ENCODE data around the gene TNRC6A. TPM values are rescaled to one million over a fixed set of nuclear protein-coding genes. Genes with fewer than 3 reads are reported as not detected.
A peak's percentile ranks its signal among the peaks of the same experiment; 100 is the strongest.

The TNRC6A gene
- total and polyA plus RNA-seq, 2 of the 13 experiments (the other 11 are each of a cell fraction or from before 2014, with no cell fraction given) = 30.9 to 43.6 TPM

DNA sequence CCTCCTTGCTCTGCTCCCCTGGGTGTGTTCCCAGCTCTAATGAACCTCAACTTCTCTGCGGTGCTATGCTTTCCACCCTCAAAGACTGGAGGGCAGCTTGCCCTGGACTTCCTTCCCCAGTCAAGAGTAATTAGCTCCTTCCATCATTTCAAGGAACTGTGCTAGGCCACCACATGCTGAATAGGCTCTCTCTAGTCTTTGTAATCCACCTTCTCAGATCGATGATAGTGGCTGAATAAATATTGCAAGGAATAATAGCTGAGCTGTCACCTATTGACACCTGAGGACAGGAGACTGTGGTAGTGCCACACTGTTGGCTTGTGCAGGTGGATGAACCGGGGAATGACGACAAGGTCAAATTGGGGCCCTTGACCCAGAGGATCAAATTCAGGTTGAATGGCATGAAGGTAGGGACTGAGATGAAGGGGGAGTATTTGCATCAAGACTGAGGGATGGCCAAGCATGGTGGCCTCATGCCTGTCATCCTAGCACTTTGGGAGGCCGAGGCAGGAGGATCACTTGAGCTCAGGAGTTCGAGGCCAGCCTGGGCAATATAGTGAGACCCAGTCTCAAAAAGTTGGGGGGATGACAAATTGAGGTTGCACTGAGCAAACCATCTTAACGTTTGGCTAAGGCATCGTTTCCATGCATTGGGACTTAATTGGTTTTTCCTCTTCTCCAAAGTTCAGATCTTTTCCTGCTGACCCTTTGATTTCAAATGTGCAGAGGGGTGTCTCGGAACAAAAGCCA is 97.5 kb downstream of the TNRC6A start:
- intact Hi-C loops (cut with micrococcal nuclease; ENCODE audit: unreplicated experiment) = no loop called here
- Histone ChIP-seq H3K4me2 (ENCODE audit: low read depth, low read length) (no peak overlapping the region), H3K27ac (ENCODE audit: extremely low read length, insufficient read depth, low read length) (no peak overlapping the region), H4K20me1 (ENCODE audit: insufficient read depth, low read length) (no peaks in the 10 kb centered on the region), H3K27me3 (ENCODE audit: control insufficient read depth in 1 of 2, insufficient read depth in 2 of 2, low read length in 2 of 2) (no peaks in the 10 kb centered on the region), H3K36me3 (replicated peaks in 1 of 2; ENCODE audit: control insufficient read depth in 1 of 2, insufficient read depth in 2 of 2, low read length in 2 of 2) (peaks cover 20 to 39% of the 10 kb centered on the region in 2 experiments), H2AFZ (ENCODE audit: low read length) (no peak overlapping the region), H3K4me3 (replicated peaks in 1 of 3; ENCODE audit: insufficient read depth in 1 of 3, low read depth in 2 of 3, low read length in 3 of 3) (no peak overlapping the region), H3K9ac (ENCODE audit: insufficient read depth, low read depth, low read length) (no peak overlapping the region), H3K9me3 (ENCODE audit: low read length) (no peaks in the 10 kb centered on the region), H3K79me2 (ENCODE audit: insufficient read depth, low read length) (no peaks in the 10 kb centered on the region), H3K4me1 (ENCODE audit: insufficient read depth, low read length) (peaks cover 9% of the 10 kb centered on the region; the same call in 1 of the 2 replicates)
- BruUV-seq (replicated peaks) = no TSS peak
- no peak for FAIRE-seq
- no peak for ATAC-seq
- POLR2A ChIA-PET = interaction anchor here (1.4 kb wide), 1 partner anchor 12 kb away, joined by 3 read pairs; no protein-coding TSS in a partner anchor
- in situ Hi-C loops (cut with HindIII; ENCODE audit: extremely low pct_ligation_motif_present, low pct_unique_long_range_greater_than_20kb) = no loop called here
- 92% methylated on average over 9 of the region's 9 CpGs for WGBS (ENCODE audit: low lambda C conversion rate)
- CTCF ChIA-PET (ENCODE audit: low intra/inter-chr PET ratio, low total read pairs) = no interaction called here
- no peak for DNase-seq (ENCODE audit: low spot score)
- no peak for TF ChIP-seq MED1 (CRISPR knock-in tag; IDR thresholded peaks at IDR 0.05)
- TF ChIP-seq ZBTB21 (CRISPR knock-in tag; IDR thresholded peaks at IDR 0.05) = no peak
- TF ChIP-seq, protein P1, sequence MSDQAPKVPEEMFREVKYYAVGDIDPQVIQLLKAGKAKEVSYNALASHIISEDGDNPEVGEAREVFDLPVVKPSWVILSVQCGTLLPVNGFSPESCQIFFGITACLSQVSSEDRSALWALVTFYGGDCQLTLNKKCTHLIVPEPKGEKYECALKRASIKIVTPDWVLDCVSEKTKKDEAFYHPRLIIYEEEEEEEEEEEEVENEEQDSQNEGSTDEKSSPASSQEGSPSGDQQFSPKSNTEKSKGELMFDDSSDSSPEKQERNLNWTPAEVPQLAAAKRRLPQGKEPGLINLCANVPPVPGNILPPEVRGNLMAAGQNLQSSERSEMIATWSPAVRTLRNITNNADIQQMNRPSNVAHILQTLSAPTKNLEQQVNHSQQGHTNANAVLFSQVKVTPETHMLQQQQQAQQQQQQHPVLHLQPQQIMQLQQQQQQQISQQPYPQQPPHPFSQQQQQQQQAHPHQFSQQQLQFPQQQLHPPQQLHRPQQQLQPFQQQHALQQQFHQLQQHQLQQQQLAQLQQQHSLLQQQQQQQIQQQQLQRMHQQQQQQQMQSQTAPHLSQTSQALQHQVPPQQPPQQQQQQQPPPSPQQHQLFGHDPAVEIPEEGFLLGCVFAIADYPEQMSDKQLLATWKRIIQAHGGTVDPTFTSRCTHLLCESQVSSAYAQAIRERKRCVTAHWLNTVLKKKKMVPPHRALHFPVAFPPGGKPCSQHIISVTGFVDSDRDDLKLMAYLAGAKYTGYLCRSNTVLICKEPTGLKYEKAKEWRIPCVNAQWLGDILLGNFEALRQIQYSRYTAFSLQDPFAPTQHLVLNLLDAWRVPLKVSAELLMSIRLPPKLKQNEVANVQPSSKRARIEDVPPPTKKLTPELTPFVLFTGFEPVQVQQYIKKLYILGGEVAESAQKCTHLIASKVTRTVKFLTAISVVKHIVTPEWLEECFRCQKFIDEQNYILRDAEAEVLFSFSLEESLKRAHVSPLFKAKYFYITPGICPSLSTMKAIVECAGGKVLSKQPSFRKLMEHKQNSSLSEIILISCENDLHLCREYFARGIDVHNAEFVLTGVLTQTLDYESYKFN (CRISPR knock-in tag; conservative IDR thresholded peaks at IDR 0.05) = no peak
- TF ChIP-seq HIVEP1 (CRISPR knock-in tag; IDR thresholded peaks at IDR 0.05) = no peak
- no peak for TF ChIP-seq SIX4 (CRISPR knock-in tag; IDR thresholded peaks at IDR 0.05)
- peak in 1 of 2 experiments; percentile 7; a peak in 1 of 4 replicates for TF ChIP-seq POLR2A (IDR thresholded peaks at IDR 0.05; ENCODE audit: insufficient read depth in 1 of 2, low read depth in 2 of 2, low read length in 2 of 2)
- TF ChIP-seq HOXA7 (CRISPR knock-in tag; IDR thresholded peaks at IDR 0.05) = no peak
- TF ChIP-seq MIER3 (CRISPR knock-in tag; IDR thresholded peaks at IDR 0.05; ENCODE audit: borderline replicate concordance) = no peak
- no peak for TF ChIP-seq HNF4G (IDR thresholded peaks at IDR 0.05; ENCODE audit: borderline replicate concordance, low read depth, low read length)
- no peak for TF ChIP-seq HNF4G (CRISPR knock-in tag; IDR thresholded peaks at IDR 0.05; ENCODE audit: borderline replicate concordance, low read depth)
- TF ChIP-seq ELF4 (CRISPR knock-in tag; IDR thresholded peaks at IDR 0.05; ENCODE audit: borderline replicate concordance) = no peak
- TF ChIP-seq BORCS8-MEF2B (CRISPR knock-in tag; IDR thresholded peaks at IDR 0.05) = no peak
- no peak for TF ChIP-seq MTF1 (CRISPR knock-in tag; IDR thresholded peaks at IDR 0.05)
- TF ChIP-seq POLR2G (IDR thresholded peaks at IDR 0.05; ENCODE audit: low read depth, low read length) = peak; percentile 47; the same call in 1 of the 2 replicates
- no peak for TF ChIP-seq PTBP1 (IDR thresholded peaks at IDR 0.05; ENCODE audit: low read depth, low read length, poor library complexity, severe bottlenecking)
- peak; percentile 89 for TF ChIP-seq RBM22 (optimal IDR thresholded peaks at IDR 0.05; ENCODE audit: low read length)
- TF ChIP-seq TARDBP (CRISPR knock-in tag; IDR thresholded peaks at IDR 0.05) = peak; percentile 43; the same call in 1 of the 2 replicates
- 0 out of 2 replicates have a peak, but pooled peaks have one; percentile 24 for TF ChIP-seq ZNF121 (CRISPR knock-in tag; IDR thresholded peaks at IDR 0.05)
- peak; percentile 49; the same call in 1 of the 2 replicates for TF ChIP-seq SSRP1 (CRISPR knock-in tag; IDR thresholded peaks at IDR 0.05)
- TF ChIP-seq, protein P2, sequence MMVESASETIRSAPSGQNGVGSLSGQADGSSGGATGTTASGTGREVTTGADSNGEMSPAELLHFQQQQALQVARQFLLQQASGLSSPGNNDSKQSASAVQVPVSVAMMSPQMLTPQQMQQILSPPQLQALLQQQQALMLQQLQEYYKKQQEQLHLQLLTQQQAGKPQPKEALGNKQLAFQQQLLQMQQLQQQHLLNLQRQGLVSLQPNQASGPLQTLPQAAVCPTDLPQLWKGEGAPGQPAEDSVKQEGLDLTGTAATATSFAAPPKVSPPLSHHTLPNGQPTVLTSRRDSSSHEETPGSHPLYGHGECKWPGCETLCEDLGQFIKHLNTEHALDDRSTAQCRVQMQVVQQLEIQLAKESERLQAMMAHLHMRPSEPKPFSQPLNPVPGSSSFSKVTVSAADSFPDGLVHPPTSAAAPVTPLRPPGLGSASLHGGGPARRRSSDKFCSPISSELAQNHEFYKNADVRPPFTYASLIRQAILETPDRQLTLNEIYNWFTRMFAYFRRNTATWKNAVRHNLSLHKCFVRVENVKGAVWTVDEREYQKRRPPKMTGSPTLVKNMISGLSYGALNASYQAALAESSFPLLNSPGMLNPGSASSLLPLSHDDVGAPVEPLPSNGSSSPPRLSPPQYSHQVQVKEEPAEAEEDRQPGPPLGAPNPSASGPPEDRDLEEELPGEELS (CRISPR knock-in tag; IDR thresholded peaks at IDR 0.05) = no peak
- no peak for TF ChIP-seq NCOA2 (CRISPR knock-in tag; IDR thresholded peaks at IDR 0.05)
